K562 treated with DMSO at 1 percent for 12 hours (cell line): Measurements from ENCODE around the gene FAM117A. TPM values are rescaled to one million over a fixed set of nuclear protein-coding genes. Genes with fewer than 3 reads are reported as not detected.

Source experiments
- total RNA-seq: library from RNA; unstranded; fragments of 300-600 nt; gene quantifications from 2 replicates; pipeline ENCODE4 v1.2.3, GENCODE V29; 2022; ENCODE audit not compliant: insufficient read depth

The FAM117A gene
- 63.6 and 95.3 TPM in 2 replicates for total RNA-seq

GRCh38 chr17:49763735-49764558 is at the start of gene FAM117A:
FAM117A (minus strand) TSS chr17:49764131; CDS start chr17:49764087, 44 bp downstream.

GRCh38 chr17:49788478-49789242 is 24.7 kb upstream of the FAM117A start, which contains the start of gene KAT7:
KAT7 (plus strand) TSS chr17:49788681; CDS start chr17:49788835, 154 bp downstream.

GRCh38 chr17:49707608-49708514 is 56.1 kb downstream of the FAM117A start, which contains the start of gene SLC35B1:
SLC35B1 (minus strand) TSS chr17:49707964; CDS start chr17:49707833, 131 bp downstream.

GRCh38 chr17:49677933-49678847 is 85.7 kb downstream of the FAM117A start, which contains the start of gene SPOP:
SPOP (minus strand) TSS chr17:49678097; CDS start chr17:49622810, 55,287 bp downstream.

Other genes starting within 250 kb of the FAM117A start
- 0.51 and 0.60 TPM in 2 replicates for gene NXPH3, start 188.3 kb downstream of the FAM117A start, total RNA-seq
- 35.2 and 47.0 TPM in 2 replicates for gene SPOP, start 86.0 kb downstream of the FAM117A start, total RNA-seq
- gene SLC35B1, start 56.2 kb downstream of the FAM117A start, total RNA-seq, result 52.6 and 78.8 TPM in 2 replicates
- gene KAT7, start 24.6 kb upstream of the FAM117A start, total RNA-seq, result 11.0 and 27.1 TPM in 2 replicates
- gene TAC4, start 83.9 kb upstream of the FAM117A start, total RNA-seq, result not detected in 2 replicates
- 3.5 and 8.7 TPM in 2 replicates for gene DLX4, start 205.1 kb upstream of the FAM117A start, total RNA-seq
- gene DLX3, start 231.1 kb upstream of the FAM117A start, total RNA-seq, result not detected in 2 replicates